GOT3 (cell line): ENCODE data around the gene KIF25.
"Not testable (repeated sequence)": the region's sequence is repeated elsewhere in the genome, so short reads cannot be mapped to it uniquely, and the experiment has no call there.

Source experiments
- DNase-seq: peaks from one replicate; lab custom pipeline; 2025; ENCODE audit warnings: mixed read lengths; lab: John Stamatoyannopoulos, UW

Gene KIF25

GRCh38 chr6:168070804-168071203 lies 73.3 kb downstream of the KIF25 start:
- no peak for DNase-seq

- DNase-seq, result no peak
Observed at GRCh38 chr6:168071620-168072019, 74.1 kb downstream of the KIF25 start.

- no peak for DNase-seq
Observed at GRCh38 chr6:168072261-168072660, 74.8 kb downstream of the KIF25 start.

GRCh38 chr6:168072730-168073129 lies 75.3 kb downstream of the KIF25 start:
- DNase-seq, result no peak

GRCh38 chr6:168073937-168074730 lies 76.7 kb downstream of the KIF25 start:
- no peak for DNase-seq

GRCh38 chr6:168075216-168075615 lies 77.7 kb downstream of the KIF25 start:
- no peak for DNase-seq

GRCh38 chr6:168075787-168076202 lies 78.3 kb downstream of the KIF25 start:
- DNase-seq, result no peak

GRCh38 chr6:168077401-168077800 lies 79.9 kb downstream of the KIF25 start:
- not testable (repeated sequence) for DNase-seq

GRCh38 chr6:168078175-168078942 lies 80.9 kb downstream of the KIF25 start:
- DNase-seq, result no peak

GRCh38 chr6:168078943-168079405 lies 81.5 kb downstream of the KIF25 start, which contains the start of gene FRMD1:
TSS of gene FRMD1 (minus strand) at chr6:168079212. CDS start at chr6:168079094, 118 bp downstream.
- no peak for DNase-seq

GRCh38 chr6:168080393-168081077 lies 83.1 kb downstream of the KIF25 start:
- no peak for DNase-seq

GRCh38 chr6:168081858-168082546 lies 84.5 kb downstream of the KIF25 start:
- DNase-seq, result no peak

- DNase-seq, result no peak
Observed at GRCh38 chr6:168082860-168083513, 85.5 kb downstream of the KIF25 start.

GRCh38 chr6:168083514-168083885 lies 86.0 kb downstream of the KIF25 start:
- DNase-seq, result no peak

GRCh38 chr6:168084465-168085160 lies 87.1 kb downstream of the KIF25 start:
- DNase-seq, result no peak

GRCh38 chr6:168086066-168086465 lies 88.6 kb downstream of the KIF25 start:
- DNase-seq, result no peak

- DNase-seq, result no peak
Observed at GRCh38 chr6:168086616-168087015, 89.1 kb downstream of the KIF25 start.

GRCh38 chr6:168087436-168088160 lies 90.1 kb downstream of the KIF25 start:
- DNase-seq, result no peak

GRCh38 chr6:168088161-168089053 lies 90.9 kb downstream of the KIF25 start:
- DNase-seq, result no peak
